RPMI8226 (cell line): ENCODE results near the gene CDHR3.
"Not testable (repeated sequence)": the region's sequence is repeated elsewhere in the genome, so short reads cannot be mapped to it uniquely, and the experiment has no call there.

Experiments
- DNase-seq: peaks from one replicate; pipeline ENCODE4 v3.0.0-alpha.2; 2015

CDHR3 gene

DNA sequence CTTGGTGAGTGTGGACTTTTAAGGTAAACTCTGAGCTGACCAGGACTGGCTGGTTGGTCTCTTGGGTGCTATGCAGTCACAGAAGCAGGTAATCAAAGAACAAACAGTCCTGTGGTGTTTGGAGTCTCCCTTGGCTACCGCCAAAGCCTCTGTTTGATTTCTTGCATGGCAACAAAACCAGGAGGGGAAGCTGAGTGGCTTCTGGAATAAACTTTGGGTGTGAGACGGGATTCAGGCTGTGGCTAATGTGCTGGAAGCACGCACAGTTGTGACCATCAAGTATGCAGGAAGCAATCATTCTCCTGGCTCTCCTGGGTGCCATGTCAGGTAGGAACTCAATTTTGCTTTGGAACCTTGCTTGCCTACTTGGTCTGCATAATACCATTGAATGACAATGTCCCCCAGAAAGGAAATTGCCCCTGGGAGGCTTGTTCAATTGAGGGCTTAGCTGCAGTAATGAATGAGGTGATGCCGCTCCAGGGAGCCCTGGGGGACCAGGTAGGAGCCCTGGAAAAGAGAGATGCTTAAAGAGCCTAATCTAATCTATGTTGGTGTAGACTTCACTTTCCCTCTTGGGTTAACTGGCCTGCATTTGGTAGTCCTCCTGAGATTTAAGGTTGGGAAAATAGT is at the start of gene CDHR3:
Gene CDHR3, plus strand, starts transcription at position 227 of the 630 bp plus-strand sequence. Its CDS starts 55 bp downstream, at position 282.
- no peak for DNase-seq

DNA sequence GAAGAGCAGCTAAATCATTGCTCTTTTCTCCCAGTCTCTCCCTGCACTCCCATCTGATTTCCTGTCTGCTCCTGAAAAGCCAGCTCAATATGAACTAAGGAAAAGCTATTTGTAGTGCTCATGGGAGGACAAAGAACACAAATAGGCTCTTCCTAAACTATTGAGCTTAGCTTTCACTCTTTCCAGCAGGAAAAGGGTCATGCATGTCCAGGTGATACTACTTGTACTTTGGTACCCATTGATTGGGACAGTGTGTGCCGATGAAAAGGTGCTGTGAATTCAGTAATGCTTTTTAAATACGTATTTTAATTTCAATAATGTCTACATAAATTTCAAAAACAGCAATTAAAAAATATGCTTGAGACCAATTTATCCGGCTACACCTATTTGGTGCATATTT is 49.1 kb upstream of the CDHR3 start:
- no peak for DNase-seq

DNA sequence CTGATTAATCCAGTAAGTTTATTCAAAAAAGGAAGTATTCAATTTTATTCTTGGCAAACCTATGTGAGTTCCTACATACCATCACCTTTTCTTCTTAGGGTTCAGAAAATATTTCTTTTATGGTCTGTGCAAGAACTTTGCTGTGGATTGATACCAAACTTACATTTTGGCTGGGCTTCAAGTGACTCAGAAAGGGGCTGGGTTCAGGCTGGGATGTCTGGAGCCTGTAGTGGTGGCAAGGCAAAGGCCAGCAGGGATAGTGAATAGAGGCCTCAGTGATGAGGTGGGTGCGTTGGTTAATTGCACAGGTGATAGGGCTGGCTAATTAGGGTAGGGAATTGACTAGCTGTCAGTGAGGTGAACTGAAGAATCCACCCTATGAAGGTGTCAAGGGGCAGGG is 46.5 kb upstream of the CDHR3 start:
- no peak for DNase-seq

GRCh38 chr7:105917659-105918058 is 45.4 kb upstream of the CDHR3 start:
- DNase-seq: no peak

DNA sequence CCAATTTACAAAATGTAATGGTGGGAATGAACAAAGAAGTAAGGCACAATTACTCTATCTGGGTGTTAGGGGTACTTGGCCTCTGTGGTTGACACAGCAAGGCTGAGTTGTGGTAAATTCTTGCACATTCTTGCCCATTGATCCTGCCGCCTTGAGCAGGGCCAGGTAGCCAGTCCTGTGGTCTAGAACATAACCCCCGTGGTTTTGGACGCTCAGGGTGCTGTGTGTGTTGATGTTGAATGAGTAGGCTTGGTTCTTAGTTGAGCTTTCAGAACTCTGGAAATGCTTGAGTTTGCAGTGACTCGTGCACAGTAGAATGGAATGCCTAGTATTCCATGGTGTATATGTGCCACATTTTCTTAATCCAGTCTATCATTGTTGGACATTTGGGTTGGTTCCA is 42.3 kb upstream of the CDHR3 start:
- DNase-seq: no peak

GRCh38 chr7:105924945-105925344 is 38.1 kb upstream of the CDHR3 start:
- DNase-seq: no peak

DNA sequence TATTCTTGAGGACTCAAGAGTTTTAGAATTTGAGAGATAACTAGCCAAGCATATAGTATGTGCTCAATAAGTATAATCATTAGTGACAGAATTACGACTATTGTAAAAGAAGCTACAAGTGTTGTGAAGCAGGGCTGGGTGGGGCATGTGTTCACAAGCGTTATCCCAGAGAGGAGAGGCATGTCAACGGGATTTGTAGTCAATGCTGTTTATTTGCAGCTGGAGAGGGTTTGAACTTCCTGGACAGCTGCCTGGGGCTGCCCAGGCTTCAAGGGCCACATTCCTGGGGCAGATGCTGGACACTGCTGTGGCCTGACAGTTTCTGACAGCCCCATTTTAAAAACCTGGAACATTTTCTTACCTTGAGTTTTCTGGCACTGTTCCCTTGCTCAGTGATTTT is 36.9 kb upstream of the CDHR3 start:
- no peak for DNase-seq

DNA sequence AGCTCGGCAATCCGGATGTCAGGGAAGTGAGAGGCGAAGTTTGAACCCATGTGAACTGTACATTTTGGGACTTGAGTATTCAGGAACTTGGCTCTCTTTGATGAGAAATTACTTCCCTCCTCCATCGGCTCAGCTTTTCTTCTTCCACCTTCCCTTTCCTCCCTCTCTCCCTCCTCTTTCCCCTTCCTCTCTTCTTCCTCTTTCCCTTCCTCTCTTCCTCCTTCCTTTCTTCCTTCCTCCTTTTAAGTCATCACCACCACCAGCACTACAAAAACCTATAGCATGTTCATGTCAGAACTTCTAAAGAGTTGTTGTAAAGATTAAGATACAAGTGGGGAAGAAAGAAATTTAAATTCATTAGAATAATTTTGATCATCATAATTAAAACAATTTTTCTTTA is 31.9 kb upstream of the CDHR3 start:
- DNase-seq: no peak

GRCh38 chr7:105932835-105933477 is 30.1 kb upstream of the CDHR3 start:
- DNase-seq: no peak

- peak; percentile 57 for DNase-seq
Measured at GRCh38 chr7:105934572-105935185, 28.4 kb upstream of the CDHR3 start.

DNA sequence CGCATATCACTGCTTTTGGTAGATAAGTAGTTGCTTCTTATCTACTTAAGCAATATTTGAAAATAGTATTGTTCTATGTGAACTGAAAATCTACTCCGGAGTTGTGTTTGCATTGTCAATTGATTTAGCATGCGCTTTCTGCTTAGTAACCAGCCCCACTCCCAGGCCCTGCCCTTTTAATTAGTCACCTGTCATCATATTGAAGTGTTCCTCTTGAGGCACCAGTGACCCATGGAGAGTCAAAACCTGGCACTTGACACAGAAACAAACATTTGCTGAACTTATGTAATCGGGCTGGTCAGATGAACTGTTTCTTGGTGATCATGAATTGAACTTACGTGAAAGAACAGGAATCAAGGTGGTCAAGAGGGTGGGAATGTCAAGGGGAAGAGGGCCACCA is 27.8 kb upstream of the CDHR3 start:
- no peak for DNase-seq

DNA sequence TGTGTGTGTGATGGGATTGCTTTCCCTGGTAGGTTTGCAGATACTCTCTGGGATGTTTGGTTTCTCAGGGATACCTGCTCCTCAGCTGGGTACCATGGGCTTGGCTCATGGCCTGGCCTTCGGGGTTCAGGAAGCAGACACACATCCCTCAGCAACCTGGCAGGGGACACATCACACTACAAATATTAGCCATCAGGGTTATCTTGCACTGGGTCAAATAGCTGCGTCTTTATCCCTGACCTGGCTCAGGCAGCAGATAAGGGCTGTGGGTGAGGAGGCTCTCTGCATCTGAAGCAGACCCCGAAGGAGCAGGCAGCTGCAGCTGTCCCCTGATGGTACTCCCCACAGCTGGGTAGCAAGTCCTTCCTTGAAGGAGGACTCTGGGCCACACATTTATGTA is 25.7 kb upstream of the CDHR3 start:
- no peak for DNase-seq

DNA sequence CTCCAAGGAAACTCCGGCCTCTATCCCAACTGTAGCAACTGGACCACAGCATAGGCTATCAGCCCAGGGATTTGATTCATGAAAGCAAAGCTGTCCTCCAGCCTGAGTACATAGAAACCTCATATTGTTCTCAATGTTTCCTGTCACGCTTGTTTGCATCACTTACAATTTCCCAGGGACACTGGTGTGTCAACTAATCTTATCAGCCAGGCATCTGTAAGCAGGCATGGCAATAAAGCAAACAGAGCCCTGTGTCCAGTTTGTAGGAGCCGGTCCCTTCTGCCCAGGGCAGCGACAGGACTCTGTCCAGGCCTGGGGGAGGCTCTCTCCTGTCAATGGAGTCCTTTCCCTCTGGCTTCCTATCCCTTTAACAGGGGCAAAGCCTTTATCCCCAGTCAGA is 23.0 kb upstream of the CDHR3 start:
- DNase-seq: no peak

DNA sequence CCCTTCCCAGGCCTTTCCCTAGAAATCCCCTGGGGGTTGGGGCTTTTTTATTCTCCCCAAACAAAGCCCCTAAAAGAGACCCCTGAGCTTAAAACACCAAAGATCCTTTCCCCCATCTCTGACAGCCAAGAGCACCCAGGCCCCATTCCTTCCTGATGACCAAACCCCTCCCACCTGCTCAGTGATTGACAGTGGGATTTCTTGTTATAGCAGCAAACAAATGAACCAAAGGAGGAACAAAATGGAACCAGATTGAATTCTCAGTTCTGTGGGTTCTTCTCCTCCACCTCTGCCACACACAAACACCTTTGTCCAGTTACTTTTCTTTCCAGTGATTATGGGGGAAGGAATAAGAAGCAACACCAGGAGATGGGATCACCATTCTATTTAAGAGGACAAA is 21.5 kb upstream of the CDHR3 start:
- DNase-seq: no peak

GRCh38 chr7:105943486-105943885 is 19.6 kb upstream of the CDHR3 start:
- no peak for DNase-seq

DNA sequence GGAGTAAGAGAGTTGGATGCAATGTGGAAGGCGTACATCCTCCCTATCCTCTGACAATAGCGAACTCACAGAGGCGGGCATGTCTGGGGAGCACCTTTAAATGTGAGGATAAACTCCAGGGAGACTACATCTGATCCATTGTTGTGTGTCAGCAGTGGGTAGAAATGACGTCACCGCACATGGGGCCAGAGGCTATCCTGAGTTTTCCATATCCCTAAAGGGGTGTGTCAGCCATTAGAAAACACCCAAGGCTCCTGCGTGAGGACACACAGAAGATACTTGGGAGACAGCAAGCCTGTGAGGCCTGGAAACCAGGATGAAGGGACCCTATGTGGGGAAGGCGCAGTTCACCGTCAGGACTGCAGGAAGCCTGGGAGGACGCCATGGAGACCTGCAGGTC is 17.2 kb upstream of the CDHR3 start:
- no peak for DNase-seq

- no peak for DNase-seq
Measured at GRCh38 chr7:105951597-105951996, 11.5 kb upstream of the CDHR3 start.

GRCh38 chr7:105952917-105953595 is 10.0 kb upstream of the CDHR3 start:
- DNase-seq: no peak

DNA sequence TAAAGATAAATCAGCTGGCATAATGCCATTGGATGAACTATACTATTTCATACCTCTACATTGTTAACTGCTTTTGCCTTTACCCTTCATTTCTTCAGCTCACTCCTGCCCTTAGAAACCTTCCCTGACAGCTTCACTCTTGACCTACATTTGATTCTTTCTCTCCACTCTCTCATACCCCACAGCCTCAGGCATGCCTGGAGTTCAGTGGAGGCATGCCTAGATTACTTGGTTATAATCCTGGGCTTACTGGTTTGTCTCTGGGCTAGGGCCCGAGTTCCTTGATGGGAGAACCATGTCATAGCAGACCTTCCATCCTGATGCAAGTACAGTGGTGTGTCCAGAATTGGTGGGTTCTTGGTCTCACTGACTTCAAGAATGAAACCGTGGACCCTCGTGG is 8.4 kb upstream of the CDHR3 start:
- no peak for DNase-seq

DNA sequence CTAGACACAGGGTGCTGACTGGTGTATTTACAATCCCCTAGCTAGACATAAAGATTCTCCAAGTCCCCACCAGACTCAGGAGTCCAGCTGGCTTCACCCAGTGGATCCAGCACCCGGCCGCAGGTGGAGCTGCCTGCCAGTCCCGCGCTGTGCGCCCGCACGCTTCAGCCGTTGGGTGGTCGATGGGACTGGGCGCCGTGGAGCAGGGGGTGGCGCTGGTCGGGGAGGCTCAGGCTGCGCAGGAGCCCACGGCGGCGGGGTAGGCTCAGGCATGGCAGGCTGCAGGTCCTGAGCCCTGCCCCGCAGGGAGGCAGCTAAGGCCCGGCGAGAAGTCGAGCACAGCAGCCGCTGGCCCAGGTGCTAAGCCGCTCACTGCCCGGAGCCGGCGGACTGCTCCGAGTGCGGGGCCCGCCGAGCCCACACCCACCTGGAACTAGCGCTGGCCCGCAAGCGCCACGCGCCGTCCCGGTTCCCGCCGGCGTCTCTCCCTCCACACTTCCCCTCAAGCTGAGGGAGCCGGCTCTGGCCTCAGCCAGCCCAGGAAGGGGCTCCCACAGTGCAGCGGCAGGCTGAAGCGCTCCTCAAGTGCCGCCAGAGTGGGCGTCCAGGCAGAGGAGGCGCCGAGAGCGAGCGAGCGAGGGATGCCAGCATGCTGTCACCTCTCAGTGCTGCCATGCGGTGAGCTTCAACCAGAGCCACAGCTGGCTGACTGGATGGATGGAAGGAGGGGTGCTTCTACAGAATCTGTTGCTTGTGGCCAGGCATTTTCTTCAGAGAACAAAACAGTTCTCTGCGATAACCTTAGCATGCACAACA is 7.2 kb upstream of the CDHR3 start:
- DNase-seq: not testable (repeated sequence)

DNA sequence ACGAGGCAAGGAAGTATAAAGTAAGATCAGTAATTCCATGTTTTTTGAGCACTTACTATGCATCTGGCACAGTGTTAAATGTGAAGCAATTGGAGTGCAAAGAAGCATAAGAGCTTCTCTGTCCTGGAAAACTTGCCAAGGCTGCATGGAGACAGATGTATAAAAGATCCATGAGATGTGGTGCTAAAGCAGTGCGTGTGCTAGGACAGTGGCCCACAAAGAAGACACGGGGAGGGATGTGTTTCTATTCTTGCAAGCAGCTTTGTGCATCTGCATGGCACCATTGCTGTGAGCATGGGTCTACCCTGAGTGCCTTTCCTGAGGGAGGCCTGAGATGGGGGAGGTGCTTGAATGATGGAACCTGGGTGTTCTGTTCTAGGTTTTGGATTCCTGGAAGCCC is 5.1 kb upstream of the CDHR3 start:
- no peak for DNase-seq

DNA sequence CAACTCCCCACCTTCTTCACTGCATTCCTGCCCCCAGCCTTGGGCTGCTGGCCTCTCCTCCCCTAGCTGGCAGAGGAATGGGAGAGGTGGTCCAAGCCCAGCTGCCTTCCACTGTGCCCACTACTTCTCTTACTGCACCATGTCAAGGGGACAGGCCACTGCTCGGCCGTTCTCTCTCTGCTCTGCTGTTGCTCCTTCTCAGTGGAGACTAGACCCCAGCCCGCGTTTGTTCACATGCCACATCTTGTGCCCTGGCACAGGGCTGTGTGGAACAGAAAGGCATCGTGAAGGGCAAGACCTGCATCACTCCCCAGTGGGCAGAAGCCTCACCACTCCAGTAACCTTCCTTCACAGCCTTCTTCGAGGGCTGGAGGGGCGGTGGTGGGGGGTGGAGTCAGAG is 711 bp upstream of the CDHR3 start:
- DNase-seq: no peak

- DNase-seq: no peak
Measured at GRCh38 chr7:105971845-105972244, 8.8 kb downstream of the CDHR3 start.
